ENCODE data around the gene GTSE1. TPM values are rescaled to one million over a fixed set of nuclear protein-coding genes. Genes with fewer than 3 reads are reported as not detected.

Gene GTSE1
- total RNA-seq, 1 donor = 10.4 TPM

DNA sequence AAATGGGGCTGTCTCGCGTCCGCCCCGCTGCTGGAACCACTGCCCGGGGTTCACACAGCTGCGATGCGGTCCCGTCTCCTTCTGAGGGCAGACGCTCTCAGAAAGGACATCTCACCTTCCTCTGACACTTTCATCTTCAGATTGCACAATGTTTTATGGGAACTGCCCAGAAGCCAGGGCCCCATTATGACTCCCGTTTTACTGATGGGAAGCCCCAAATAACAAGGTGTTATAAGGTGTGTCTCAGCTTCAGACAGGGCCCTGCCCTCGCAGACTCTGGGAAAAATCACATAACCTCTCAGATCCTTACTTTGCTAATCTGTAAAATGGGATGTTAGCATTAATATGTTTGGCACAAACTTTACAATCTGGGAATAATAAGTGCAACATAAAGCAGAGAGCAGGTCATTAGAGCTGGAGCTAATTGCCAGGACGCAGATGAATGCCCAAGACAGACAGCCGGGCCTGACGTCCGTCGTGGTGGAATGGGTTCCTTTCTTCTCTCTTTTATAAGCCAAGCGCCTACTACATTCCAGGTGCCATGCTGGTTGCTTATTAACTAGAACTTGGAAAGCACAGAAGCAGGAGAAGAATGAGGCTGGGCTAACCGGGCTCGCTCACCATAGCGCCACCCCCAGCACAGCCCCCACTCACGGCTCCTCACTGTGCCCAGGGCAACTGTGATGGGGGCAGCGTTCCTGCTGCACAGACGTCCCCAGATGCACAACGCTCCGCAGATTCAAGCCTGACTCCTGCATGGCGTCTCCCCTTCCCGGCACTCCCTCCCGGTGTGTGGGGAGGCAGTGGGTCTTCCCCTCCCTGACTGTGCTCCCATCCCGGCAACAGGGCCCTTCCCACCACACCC, 82.6 kb downstream of the GTSE1 start:
- no peak for DNase-seq (ENCODE audit: low read depth)
- H3K4me3 ChIP-seq (ENCODE audit: low read depth, low read length) = no peak overlapping the region
- TF ChIP-seq CTCF (IDR thresholded peaks at IDR 0.05; ENCODE audit: insufficient read depth, low read depth, low read length) = no peak

GRCh38 chr22:46380069-46380468, 83.4 kb downstream of the GTSE1 start:
- TF ChIP-seq CTCF (IDR thresholded peaks at IDR 0.05; ENCODE audit: insufficient read depth, low read depth, low read length) = no peak
- no peak for DNase-seq (ENCODE audit: low read depth)
- H3K4me3 ChIP-seq (ENCODE audit: low read depth, low read length) = no peak overlapping the region

Other genes with a start within 250 kb of the GTSE1 start
- 14.2 and 15.5 TPM in 2 replicates for gene PPARA, start 146.3 kb upstream of the GTSE1 start, total RNA-seq
- gene CDPF1, start 46.6 kb upstream of the GTSE1 start, total RNA-seq = 9.7 and 16.8 TPM in 2 replicates
- not detected in 2 replicates for gene PKDREJ, start 33.5 kb upstream of the GTSE1 start, total RNA-seq
- gene TTC38, start 28.9 kb upstream of the GTSE1 start, total RNA-seq = 26.8 and 28.7 TPM in 2 replicates
- 21.6 and 31.1 TPM in 2 replicates for gene TRMU, start 38.8 kb downstream of the GTSE1 start, total RNA-seq
- 0.64 and 1.7 TPM in 2 replicates for gene CELSR1, start 240.8 kb downstream of the GTSE1 start, total RNA-seq